Neural progenitor cell (in vitro differentiated cells): ENCODE measurements around the gene RHBDF1. TPM values are rescaled to one million over a fixed set of nuclear protein-coding genes. Genes with fewer than 3 reads are reported as not detected.

Experiments used
- DNase-seq: peaks from one replicate; pipeline ENCODE4 v3.0.0-alpha.2; 2016; ENCODE audit warnings: low spot score
- H2AFZ ChIP-seq: fragments of 200-600 bp; sonication (generic); replicated peaks from 2 replicates; pipeline ENCODE4 v1.6.1; 2016; ENCODE audit warnings: antibody characterized with exemption
- H3F3A ChIP-seq: fragments of 200-600 bp; sonication (generic); 2 replicates; pipeline ENCODE4 v1.6.1; 2016; ENCODE audit warnings: antibody characterized with exemption, low read depth
- H3K27ac ChIP-seq: fragments of 200-600 bp; sonication (generic); 2 replicates; pipeline ENCODE4 v1.5.1; 2016; ENCODE audit warnings: mild to moderate bottlenecking
- H3K27me3 ChIP-seq: fragments of 200-600 bp; sonication (generic); 2 replicates; pipeline ENCODE4 v1.6.1; 2016; ENCODE audit warnings: mild to moderate bottlenecking, moderate library complexity
- H3K36me3 ChIP-seq: fragments of 200-600 bp; sonication (generic); 2 replicates; pipeline ENCODE4 v1.5.1; 2016
- H3K4me1 ChIP-seq: fragments of 200-600 bp; sonication (generic); 2 replicates; pipeline ENCODE4 v1.6.1; 2016; ENCODE audit warnings: mixed run types
- H3K4me2 ChIP-seq: fragments of 200-600 bp; sonication (generic); 2 replicates; pipeline ENCODE4 v1.6.1; 2016
- H3K4me3 ChIP-seq: fragments of 200-600 bp; sonication (generic); 2 replicates; pipeline ENCODE4 v1.5.1; 2016
- H3K79me2 ChIP-seq: fragments of 200-600 bp; sonication (generic); 2 replicates; pipeline ENCODE4 v1.6.1; 2016; ENCODE audit warnings: low read depth
- H3K9ac ChIP-seq: fragments of 200-600 bp; sonication (generic); 2 replicates; pipeline ENCODE4 v1.6.1; 2016
- H3K9me3 ChIP-seq: fragments of 200-600 bp; sonication (generic); 2 replicates; pipeline ENCODE4 v1.5.1; 2016; ENCODE audit warnings: low read depth
- H4K20me1 ChIP-seq: fragments of 200-600 bp; sonication (generic); 2 replicates; pipeline ENCODE4 v1.6.1; 2016; ENCODE audit warnings: low read depth
- H3K27ac Mint-ChIP-seq: 3 replicates; pipeline ENCODE4 v1.8.0; 2021; ENCODE audit warnings: mixed read lengths
- H3K27me3 Mint-ChIP-seq: 2 replicates; pipeline ENCODE4 v1.8.0; 2022; ENCODE audit warnings: low read depth, mild to moderate bottlenecking, inconsistent platforms, moderate library complexity, mixed read lengths; ENCODE audit not compliant: insufficient read depth
- H3K36me3 Mint-ChIP-seq: 3 replicates; pipeline ENCODE4 v1.8.0; 2021; ENCODE audit warnings: mixed read lengths
- H3K4me1 Mint-ChIP-seq: 3 replicates; pipeline ENCODE4 v1.8.0; 2021; ENCODE audit warnings: mixed read lengths
- H3K4me3 Mint-ChIP-seq: 3 replicates; pipeline ENCODE4 v1.8.0; 2021; ENCODE audit warnings: mild to moderate bottlenecking, moderate library complexity, mixed read lengths
- H3K9me3 Mint-ChIP-seq: 3 replicates; pipeline ENCODE4 v1.8.0; 2020; ENCODE audit warnings: mixed read lengths
- EZH2 ChIP-seq: fragments of 200-600 bp; sonication (generic); IDR thresholded peaks from 2 replicates; pipeline ENCODE4 v1.6.1; 2017; ENCODE audit warnings: antibody characterized with exemption, mild to moderate bottlenecking, moderate library complexity
- EZH2phosphoT487 ChIP-seq: fragments of 200-600 bp; sonication (generic); IDR thresholded peaks from 2 replicates; pipeline ENCODE4 v1.6.1; 2017; ENCODE audit warnings: antibody characterized with exemption
- total RNA-seq: library from RNA; depleted of rRNA; stranded (reverse); fragments of >200 nt; gene quantifications from 2 replicates; pipeline ENCODE4 v1.2.3, GENCODE V29; 2015; ENCODE audit warnings: low replicate concordance
- TF ChIP-seq, protein P1 (sequence below): fragments of 200-600 bp; sonication (generic); IDR thresholded peaks from 2 replicates; pipeline ENCODE4 v1.5.1; 2017; ENCODE audit warnings: antibody characterized with exemption, mild to moderate bottlenecking

The RHBDF1 gene
- total RNA-seq, 1 donor from 2014 or later, result 11.0 TPM

- H2AFZ ChIP-seq, result no peak overlapping the region
- H3K27me3 ChIP-seq, result no peaks in the 10 kb centered on the region
- H3K9ac ChIP-seq, result no peak overlapping the region
- no peak overlapping the region for H3K4me2 ChIP-seq
- Mint-ChIP-seq H3K27me3 (no peaks in the 10 kb centered on the region), H3K27ac (no peak overlapping the region), H3K4me3 (no peak overlapping the region), H3K4me1 (peaks cover 10% of the 10 kb centered on the region), H3K9me3 (no peaks in the 10 kb centered on the region), H3K36me3 (peaks cover 8% of the 10 kb centered on the region)
- peaks cover 23% of the 10 kb centered on the region for H4K20me1 ChIP-seq
- no peaks in the 10 kb centered on the region for H3K9me3 ChIP-seq
- TF ChIP-seq EZH2 (no peak), EZH2phosphoT487 (no peak)
- DNase-seq, result no peak
- H3K4me3 ChIP-seq, result no peak overlapping the region
- H3K27ac ChIP-seq, result no peak overlapping the region
- no peaks in the 10 kb centered on the region for H3F3A ChIP-seq
- no peaks in the 10 kb centered on the region for H3K36me3 ChIP-seq
- H3K79me2 ChIP-seq, result no peaks in the 10 kb centered on the region
- H3K4me1 ChIP-seq, result no peaks in the 10 kb centered on the region
These were observed 43.6 kb upstream of the RHBDF1 start for GRCh38 chr16:116015-116414.

- Histone ChIP-seq H3F3A (no peaks in the 10 kb centered on the region), H3K4me3 (no peak overlapping the region), H3K4me2 (no peak overlapping the region), H3K9me3 (no peaks in the 10 kb centered on the region), H3K27me3 (no peaks in the 10 kb centered on the region), H3K27ac (no peak overlapping the region), H2AFZ (no peak overlapping the region), H3K36me3 (no peaks in the 10 kb centered on the region), H4K20me1 (peaks cover 21% of the 10 kb centered on the region), H3K79me2 (no peaks in the 10 kb centered on the region), H3K9ac (no peak overlapping the region), H3K4me1 (no peaks in the 10 kb centered on the region)
- no peak for DNase-seq
- Mint-ChIP-seq H3K9me3 (no peaks in the 10 kb centered on the region), H3K4me1 (peaks cover 10% of the 10 kb centered on the region), H3K36me3 (peaks cover 12% of the 10 kb centered on the region), H3K27ac (no peak overlapping the region), H3K27me3 (no peaks in the 10 kb centered on the region), H3K4me3 (no peak overlapping the region)
- TF ChIP-seq EZH2 (no peak), EZH2phosphoT487 (no peak)
- TF ChIP-seq, protein P1, sequence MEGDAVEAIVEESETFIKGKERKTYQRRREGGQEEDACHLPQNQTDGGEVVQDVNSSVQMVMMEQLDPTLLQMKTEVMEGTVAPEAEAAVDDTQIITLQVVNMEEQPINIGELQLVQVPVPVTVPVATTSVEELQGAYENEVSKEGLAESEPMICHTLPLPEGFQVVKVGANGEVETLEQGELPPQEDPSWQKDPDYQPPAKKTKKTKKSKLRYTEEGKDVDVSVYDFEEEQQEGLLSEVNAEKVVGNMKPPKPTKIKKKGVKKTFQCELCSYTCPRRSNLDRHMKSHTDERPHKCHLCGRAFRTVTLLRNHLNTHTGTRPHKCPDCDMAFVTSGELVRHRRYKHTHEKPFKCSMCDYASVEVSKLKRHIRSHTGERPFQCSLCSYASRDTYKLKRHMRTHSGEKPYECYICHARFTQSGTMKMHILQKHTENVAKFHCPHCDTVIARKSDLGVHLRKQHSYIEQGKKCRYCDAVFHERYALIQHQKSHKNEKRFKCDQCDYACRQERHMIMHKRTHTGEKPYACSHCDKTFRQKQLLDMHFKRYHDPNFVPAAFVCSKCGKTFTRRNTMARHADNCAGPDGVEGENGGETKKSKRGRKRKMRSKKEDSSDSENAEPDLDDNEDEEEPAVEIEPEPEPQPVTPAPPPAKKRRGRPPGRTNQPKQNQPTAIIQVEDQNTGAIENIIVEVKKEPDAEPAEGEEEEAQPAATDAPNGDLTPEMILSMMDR, result no peak
These were observed 41.9 kb upstream of the RHBDF1 start for GRCh38 chr16:114327-114726.

- no peak overlapping the region for H3K27ac ChIP-seq
- H3F3A ChIP-seq, result peaks cover 5% of the 10 kb centered on the region
- no peak overlapping the region for H3K4me3 ChIP-seq
- no peaks in the 10 kb centered on the region for H3K9me3 ChIP-seq
- H3K36me3 ChIP-seq, result no peaks in the 10 kb centered on the region
- H3K27ac Mint-ChIP-seq, result no peak overlapping the region
- no peak overlapping the region for H3K9ac ChIP-seq
- H3K27me3 Mint-ChIP-seq, result no peaks in the 10 kb centered on the region
- H3K9me3 Mint-ChIP-seq, result no peaks in the 10 kb centered on the region
- no peaks in the 10 kb centered on the region for H3K79me2 ChIP-seq
- H3K4me2 ChIP-seq, result no peak overlapping the region
- H2AFZ ChIP-seq, result no peak overlapping the region
- H3K36me3 Mint-ChIP-seq, result peaks cover 12% of the 10 kb centered on the region
- peaks cover 9% of the 10 kb centered on the region for H3K4me1 Mint-ChIP-seq
- H3K4me3 Mint-ChIP-seq, result no peak overlapping the region
- TF ChIP-seq EZH2phosphoT487 (no peak), EZH2 (no peak)
- TF ChIP-seq, protein P1, result no peak
- DNase-seq, result no peak
- peaks cover 16% of the 10 kb centered on the region for H4K20me1 ChIP-seq
- no peaks in the 10 kb centered on the region for H3K27me3 ChIP-seq
- no peaks in the 10 kb centered on the region for H3K4me1 ChIP-seq
These were observed 39.9 kb upstream of the RHBDF1 start for GRCh38 chr16:112153-112840.

DNA sequence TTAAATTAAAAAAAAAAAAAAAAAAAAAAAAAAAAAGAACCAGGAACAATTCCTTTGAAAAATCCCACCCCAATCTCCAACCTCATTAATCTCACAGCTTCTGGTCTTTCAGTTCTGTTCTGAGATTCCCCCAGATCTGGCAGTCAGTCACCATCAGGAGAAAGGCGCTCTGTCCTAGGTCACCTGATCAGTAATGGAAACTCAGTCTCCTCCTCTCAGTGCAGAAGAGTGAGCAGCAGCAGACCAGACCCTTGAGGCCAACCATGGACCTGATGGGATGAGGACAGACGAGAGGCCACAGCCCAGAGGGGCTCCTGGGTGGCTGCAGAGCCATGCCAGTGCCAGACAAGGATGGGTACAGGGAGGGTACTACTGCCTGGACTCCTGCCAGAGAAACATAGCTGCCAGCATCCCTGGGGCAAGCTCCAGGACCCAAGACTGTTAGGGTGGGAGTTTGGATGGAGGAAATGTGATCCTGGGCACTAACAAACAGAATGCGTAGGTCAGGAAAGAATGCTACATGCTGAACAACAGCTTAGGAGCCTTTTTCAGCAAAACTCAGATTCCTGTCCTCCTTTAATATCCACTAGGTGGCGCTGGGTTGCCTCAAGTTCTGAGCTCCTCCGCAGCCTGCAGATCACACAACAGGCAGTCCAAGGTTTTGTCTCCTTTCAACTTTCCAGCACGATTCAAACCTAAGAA, 34.3 kb upstream of the RHBDF1 start:
- TF ChIP-seq EZH2phosphoT487 (no peak), EZH2 (no peak)
- TF ChIP-seq, protein P1, result peak; percentile 86
- H3K27me3 Mint-ChIP-seq, result no peaks in the 10 kb centered on the region
- H3K4me1 ChIP-seq, result no peaks in the 10 kb centered on the region
- peaks cover 5% of the 10 kb centered on the region for H3F3A ChIP-seq
- H3K4me3 Mint-ChIP-seq, result no peak overlapping the region
- peaks cover 4% of the 10 kb centered on the region for H3K4me1 Mint-ChIP-seq
- H3K27ac Mint-ChIP-seq, result peak overlapping the region; percentile 90
- no peaks in the 10 kb centered on the region for H3K9me3 ChIP-seq
- no peak overlapping the region for H2AFZ ChIP-seq
- H3K27ac ChIP-seq, result no peak overlapping the region
- peaks cover 7% of the 10 kb centered on the region for H3K36me3 Mint-ChIP-seq
- no peaks in the 10 kb centered on the region for H3K36me3 ChIP-seq
- H3K4me2 ChIP-seq, result no peak overlapping the region
- H3K79me2 ChIP-seq, result no peaks in the 10 kb centered on the region
- H3K9ac ChIP-seq, result no peak overlapping the region
- peaks cover 17% of the 10 kb centered on the region for H4K20me1 ChIP-seq
- no peak overlapping the region for H3K4me3 ChIP-seq
- DNase-seq, result peak; percentile 89
- no peaks in the 10 kb centered on the region for H3K27me3 ChIP-seq
- H3K9me3 Mint-ChIP-seq, result no peaks in the 10 kb centered on the region
